Adipocyte (in vitro differentiated cells): ENCODE results near the gene TMEFF2.

Source experiments
- DNase-seq: peaks from one replicate; pipeline ENCODE4 v3.0.0-alpha.2; 2015; ENCODE audit warnings: low read depth
- H3K27me3 ChIP-seq: replicated peaks from 2 replicates; pipeline ENCODE4 v1.7.0; 2013; ENCODE audit warnings: mild to moderate bottlenecking, low read length, moderate library complexity; ENCODE audit not compliant: control insufficient read depth, insufficient read depth
- H3K36me3 ChIP-seq: 2 replicates; pipeline ENCODE4 v1.7.0; 2013; ENCODE audit warnings: low read length, mild to moderate bottlenecking, moderate library complexity; ENCODE audit not compliant: control insufficient read depth, insufficient read depth, severe bottlenecking
- H3K4me1 ChIP-seq: 2 replicates; pipeline ENCODE4 v1.7.0; 2013; ENCODE audit warnings: mild to moderate bottlenecking, low read length, moderate library complexity; ENCODE audit not compliant: control insufficient read depth, insufficient read depth
- H3K4me3 ChIP-seq: 2 replicates; pipeline ENCODE4 v1.7.0; 2013; ENCODE audit warnings: mild to moderate bottlenecking, low read length, moderate library complexity
- H3K9ac ChIP-seq: 2 replicates; pipeline ENCODE4 v1.7.0; 2013; ENCODE audit warnings: mild to moderate bottlenecking, low read length, moderate library complexity
- H3K9me3 ChIP-seq: 2 replicates; pipeline ENCODE4 v1.7.0; 2013; ENCODE audit warnings: mild to moderate bottlenecking, low read length, moderate library complexity; ENCODE audit not compliant: control insufficient read depth

Gene TMEFF2

DNA sequence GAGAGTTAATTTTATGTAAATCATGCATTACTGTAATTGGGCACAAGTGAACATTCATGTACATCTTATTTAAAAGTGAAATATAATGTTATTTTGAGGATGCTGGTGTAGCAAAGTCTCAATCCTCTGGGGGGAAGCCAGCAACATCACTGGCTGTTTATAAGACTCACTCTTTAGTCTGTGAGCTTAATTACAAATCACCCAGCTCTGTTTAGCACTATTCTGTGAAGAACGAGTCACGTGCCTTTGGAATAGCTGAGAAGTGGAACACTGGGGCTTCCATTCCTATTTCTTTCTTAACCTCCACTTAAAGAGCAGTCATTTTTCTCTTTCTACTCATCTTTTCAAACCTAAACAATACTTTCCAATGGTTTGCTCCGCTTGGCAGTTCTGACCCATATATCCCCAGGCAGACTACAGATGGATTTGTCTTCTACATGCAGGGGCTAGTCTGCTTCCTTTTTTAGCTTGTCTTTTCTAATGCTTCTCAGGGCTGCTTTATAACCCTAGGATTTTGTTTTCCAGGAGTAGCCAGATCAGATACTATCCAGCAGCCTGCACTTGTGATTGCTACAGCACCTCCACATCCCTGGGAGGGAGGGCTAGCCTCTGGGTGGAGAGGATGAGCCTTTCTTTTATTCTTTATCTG is 252.5 kb downstream of the TMEFF2 start:
- Histone ChIP-seq H3K36me3 (no peaks in the 10 kb centered on the region), H3K27me3 (no peaks in the 10 kb centered on the region), H3K9ac (no peak overlapping the region), H3K9me3 (no peaks in the 10 kb centered on the region), H3K4me3 (no peak overlapping the region), H3K4me1 (peaks cover 36% of the 10 kb centered on the region)
- peak; percentile 48 for DNase-seq

DNA sequence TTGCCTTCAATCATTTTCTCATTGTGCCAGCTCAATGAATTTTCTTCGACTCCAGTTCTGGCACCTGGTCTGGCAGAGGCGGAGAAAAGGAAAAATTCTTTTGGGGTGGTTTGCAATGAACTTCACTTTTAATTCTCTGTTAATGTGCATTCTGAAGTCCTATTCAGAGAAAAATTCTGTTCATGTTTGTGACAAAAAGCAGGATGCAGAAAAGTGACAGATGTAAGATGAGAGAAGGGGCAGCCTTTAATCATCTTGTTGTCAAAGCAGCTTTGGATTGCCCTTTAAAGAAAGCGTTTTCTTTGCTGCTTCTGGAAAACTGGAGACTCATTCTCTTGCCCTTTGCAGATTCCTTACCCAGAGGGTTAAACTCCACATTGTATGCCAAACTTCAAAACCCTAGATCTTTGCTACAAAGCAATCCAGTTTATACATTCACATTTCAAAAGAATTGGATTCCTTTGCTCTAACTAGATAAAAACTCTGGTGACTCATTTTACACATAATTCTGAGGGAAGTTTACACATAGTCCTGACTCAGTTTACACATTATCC is 253.3 kb downstream of the TMEFF2 start:
- Histone ChIP-seq H3K27me3 (no peaks in the 10 kb centered on the region), H3K36me3 (no peaks in the 10 kb centered on the region), H3K4me1 (peaks cover 28% of the 10 kb centered on the region), H3K9me3 (no peaks in the 10 kb centered on the region), H3K9ac (no peak overlapping the region), H3K4me3 (no peak overlapping the region)
- no peak for DNase-seq

- Histone ChIP-seq H3K4me1 (peaks cover 15% of the 10 kb centered on the region), H3K27me3 (no peaks in the 10 kb centered on the region), H3K9me3 (no peaks in the 10 kb centered on the region), H3K4me3 (no peak overlapping the region), H3K9ac (no peak overlapping the region), H3K36me3 (no peaks in the 10 kb centered on the region)
- no peak for DNase-seq
These were observed 256.0 kb downstream of the TMEFF2 start for GRCh38 chr2:191938779-191939178.

- DNase-seq = no peak
- Histone ChIP-seq H3K9ac (no peak overlapping the region), H3K4me1 (peaks cover 6% of the 10 kb centered on the region), H3K27me3 (no peaks in the 10 kb centered on the region), H3K4me3 (no peak overlapping the region), H3K36me3 (no peaks in the 10 kb centered on the region), H3K9me3 (no peaks in the 10 kb centered on the region)
These were observed 257.8 kb downstream of the TMEFF2 start for GRCh38 chr2:191936882-191937405.

- no peak overlapping the region for H3K9ac ChIP-seq
- H3K36me3 ChIP-seq = no peaks in the 10 kb centered on the region
- H3K9me3 ChIP-seq = no peaks in the 10 kb centered on the region
- H3K4me3 ChIP-seq = no peak overlapping the region
- DNase-seq = peak; percentile 27
- H3K4me1 ChIP-seq = no peaks in the 10 kb centered on the region
- no peaks in the 10 kb centered on the region for H3K27me3 ChIP-seq
These were observed 259.5 kb downstream of the TMEFF2 start for GRCh38 chr2:191935247-191935646.

- no peak for DNase-seq
- Histone ChIP-seq H3K4me1 (no peaks in the 10 kb centered on the region), H3K4me3 (no peak overlapping the region), H3K27me3 (no peaks in the 10 kb centered on the region), H3K9ac (no peak overlapping the region), H3K36me3 (no peaks in the 10 kb centered on the region), H3K9me3 (no peaks in the 10 kb centered on the region)
These were observed 261.2 kb downstream of the TMEFF2 start for GRCh38 chr2:191933307-191934105.

DNA sequence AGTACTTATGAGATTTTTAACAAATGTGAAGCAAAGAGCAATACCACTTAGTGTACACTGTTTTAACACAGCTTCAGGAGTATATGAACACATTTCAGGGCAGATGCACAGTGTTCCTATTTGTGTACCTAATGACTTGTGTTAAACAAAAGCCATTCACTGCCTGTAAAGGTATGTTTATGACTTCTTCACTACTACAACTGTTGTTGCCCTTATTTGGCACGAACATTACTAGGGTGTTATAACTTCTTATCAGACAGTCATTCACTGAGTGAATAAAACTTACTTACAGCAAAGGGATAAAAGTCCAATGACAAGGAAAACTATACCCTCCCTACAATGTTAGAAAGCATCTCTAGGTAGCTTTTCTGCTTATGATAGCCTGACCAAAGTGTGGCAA is 262.4 kb downstream of the TMEFF2 start:
- DNase-seq = no peak
- H3K4me1 ChIP-seq = peaks cover 12% of the 10 kb centered on the region
- no peaks in the 10 kb centered on the region for H3K27me3 ChIP-seq
- no peak overlapping the region for H3K9ac ChIP-seq
- H3K9me3 ChIP-seq = no peaks in the 10 kb centered on the region
- no peaks in the 10 kb centered on the region for H3K36me3 ChIP-seq
- no peak overlapping the region for H3K4me3 ChIP-seq

DNA sequence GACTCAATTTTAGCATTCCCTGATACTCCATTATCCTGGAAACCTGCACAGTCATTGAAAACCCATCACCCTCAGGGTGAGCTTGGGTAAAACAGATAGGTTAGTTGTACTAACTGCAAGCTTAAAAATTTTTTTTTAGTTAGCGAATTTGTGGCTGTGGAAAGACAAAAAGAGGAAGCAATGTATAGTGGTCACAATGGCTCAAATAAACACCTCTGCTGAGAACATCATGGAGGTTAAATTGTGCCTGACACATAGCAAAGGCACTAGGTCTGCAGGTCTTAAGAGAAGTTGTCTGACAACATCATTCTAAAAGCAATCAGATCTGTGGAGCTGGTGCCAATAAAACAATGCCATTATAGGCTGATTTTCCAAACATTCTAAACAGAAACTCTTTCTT is 263.4 kb downstream of the TMEFF2 start:
- DNase-seq = no peak

GRCh38 chr2:191930205-191930604 is 264.5 kb downstream of the TMEFF2 start:
- no peaks in the 10 kb centered on the region for H3K27me3 ChIP-seq
- no peak overlapping the region for H3K9ac ChIP-seq
- H3K36me3 ChIP-seq = no peaks in the 10 kb centered on the region
- peaks cover 14% of the 10 kb centered on the region for H3K4me1 ChIP-seq
- no peak overlapping the region for H3K4me3 ChIP-seq
- no peaks in the 10 kb centered on the region for H3K9me3 ChIP-seq
- no peak for DNase-seq

More for the DNA sequence above, 263.4 kb downstream of the TMEFF2 start:
- peaks cover 14% of the 10 kb centered on the region for H3K4me1 ChIP-seq
- no peak overlapping the region for H3K4me3 ChIP-seq
- no peaks in the 10 kb centered on the region for H3K36me3 ChIP-seq
- H3K9me3 ChIP-seq = no peaks in the 10 kb centered on the region
- no peak overlapping the region for H3K9ac ChIP-seq
- no peaks in the 10 kb centered on the region for H3K27me3 ChIP-seq

GRCh38 chr2:191929288-191929687 is 265.4 kb downstream of the TMEFF2 start:
- Histone ChIP-seq H3K9me3 (no peaks in the 10 kb centered on the region), H3K4me3 (no peak overlapping the region), H3K36me3 (no peaks in the 10 kb centered on the region), H3K4me1 (peaks cover 14% of the 10 kb centered on the region), H3K9ac (no peak overlapping the region), H3K27me3 (no peaks in the 10 kb centered on the region)
- no peak for DNase-seq

- Histone ChIP-seq H3K36me3 (no peaks in the 10 kb centered on the region), H3K4me3 (peak overlapping the region; percentile 2), H3K4me1 (peaks cover 14% of the 10 kb centered on the region), H3K9ac (peak overlapping the region; percentile 27), H3K27me3 (no peaks in the 10 kb centered on the region), H3K9me3 (no peaks in the 10 kb centered on the region)
- peak; percentile 62 for DNase-seq
These were observed 266.7 kb downstream of the TMEFF2 start for GRCh38 chr2:191927991-191928390.
